ENCODE measurements around the gene AP1G2. TPM values are rescaled to one million over a fixed set of nuclear protein-coding genes. Genes with fewer than 3 reads are reported as not detected.

AP1G2 gene
- total and polyA plus RNA-seq, 2 of the 13 experiments (the other 11 are each of a cell fraction or from before 2014, with no cell fraction given), result 96.9 to 611 TPM

GRCh38 chr14:23551266-23552028 lies 16.1 kb downstream of the AP1G2 start, which contains the start of gene ZFHX2 (continued):
- no peak for TF ChIP-seq SYNCRIP (IDR thresholded peaks at IDR 0.05; ENCODE audit: insufficient read depth, low read depth, low read length)
- TF ChIP-seq ZNF720 (CRISPR knock-in tag; IDR thresholded peaks at IDR 0.05), result 0 out of 2 replicates have a peak, but pooled peaks have one; percentile 42
- no peak for TF ChIP-seq ESRRA (CRISPR knock-in tag; IDR thresholded peaks at IDR 0.05; ENCODE audit: low read depth)
- peak; percentile 70 for TF ChIP-seq ZNF639 (CRISPR knock-in tag; conservative IDR thresholded peaks at IDR 0.05)
- TF ChIP-seq, protein P1, sequence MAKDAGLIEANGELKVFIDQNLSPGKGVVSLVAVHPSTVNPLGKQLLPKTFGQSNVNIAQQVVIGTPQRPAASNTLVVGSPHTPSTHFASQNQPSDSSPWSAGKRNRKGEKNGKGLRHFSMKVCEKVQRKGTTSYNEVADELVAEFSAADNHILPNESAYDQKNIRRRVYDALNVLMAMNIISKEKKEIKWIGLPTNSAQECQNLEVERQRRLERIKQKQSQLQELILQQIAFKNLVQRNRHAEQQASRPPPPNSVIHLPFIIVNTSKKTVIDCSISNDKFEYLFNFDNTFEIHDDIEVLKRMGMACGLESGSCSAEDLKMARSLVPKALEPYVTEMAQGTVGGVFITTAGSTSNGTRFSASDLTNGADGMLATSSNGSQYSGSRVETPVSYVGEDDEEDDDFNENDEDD (CRISPR knock-in tag; IDR thresholded peaks at IDR 0.05; ENCODE audit: borderline replicate concordance), result peak; percentile 68; the same call in 1 of the 2 replicates
- peak; percentile 65; the same call in 1 of the 2 replicates for TF ChIP-seq CREBL2 (CRISPR knock-in tag; IDR thresholded peaks at IDR 0.05; ENCODE audit: borderline replicate concordance)
- TF ChIP-seq ZNF670 (CRISPR knock-in tag; IDR thresholded peaks at IDR 0.05; ENCODE audit: borderline replicate concordance), result peak; percentile 85
- peak; percentile 66; the same call in 1 of the 2 replicates for TF ChIP-seq ZNF598 (CRISPR knock-in tag; IDR thresholded peaks at IDR 0.05; ENCODE audit: borderline replicate concordance)
- TF ChIP-seq, protein P2, sequence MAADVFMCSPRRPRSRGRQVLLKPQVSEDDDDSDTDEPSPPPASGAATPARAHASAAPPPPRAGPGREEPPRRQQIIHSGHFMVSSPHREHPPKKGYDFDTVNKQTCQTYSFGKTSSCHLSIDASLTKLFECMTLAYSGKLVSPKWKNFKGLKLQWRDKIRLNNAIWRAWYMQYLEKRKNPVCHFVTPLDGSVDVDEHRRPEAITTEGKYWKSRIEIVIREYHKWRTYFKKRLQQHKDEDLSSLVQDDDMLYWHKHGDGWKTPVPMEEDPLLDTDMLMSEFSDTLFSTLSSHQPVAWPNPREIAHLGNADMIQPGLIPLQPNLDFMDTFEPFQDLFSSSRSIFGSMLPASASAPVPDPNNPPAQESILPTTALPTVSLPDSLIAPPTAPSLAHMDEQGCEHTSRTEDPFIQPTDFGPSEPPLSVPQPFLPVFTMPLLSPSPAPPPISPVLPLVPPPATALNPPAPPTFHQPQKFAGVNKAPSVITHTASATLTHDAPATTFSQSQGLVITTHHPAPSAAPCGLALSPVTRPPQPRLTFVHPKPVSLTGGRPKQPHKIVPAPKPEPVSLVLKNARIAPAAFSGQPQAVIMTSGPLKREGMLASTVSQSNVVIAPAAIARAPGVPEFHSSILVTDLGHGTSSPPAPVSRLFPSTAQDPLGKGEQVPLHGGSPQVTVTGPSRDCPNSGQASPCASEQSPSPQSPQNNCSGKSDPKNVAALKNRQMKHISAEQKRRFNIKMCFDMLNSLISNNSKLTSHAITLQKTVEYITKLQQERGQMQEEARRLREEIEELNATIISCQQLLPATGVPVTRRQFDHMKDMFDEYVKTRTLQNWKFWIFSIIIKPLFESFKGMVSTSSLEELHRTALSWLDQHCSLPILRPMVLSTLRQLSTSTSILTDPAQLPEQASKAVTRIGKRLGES (CRISPR knock-in tag; IDR thresholded peaks at IDR 0.05; ENCODE audit: borderline replicate concordance), result no peak; the same call in 1 of the 2 replicates
- TF ChIP-seq TARDBP (CRISPR knock-in tag; IDR thresholded peaks at IDR 0.05), result peak; percentile 84
- TF ChIP-seq HCFC1 (IDR thresholded peaks at IDR 0.05; ENCODE audit: low read depth, low read length), result peak; percentile 92
- peak; percentile 76; the same call in 1 of the 2 replicates for TF ChIP-seq AHDC1 (CRISPR knock-in tag; IDR thresholded peaks at IDR 0.05; ENCODE audit: borderline replicate concordance)
- TF ChIP-seq KDM1A (CRISPR knock-in tag; IDR thresholded peaks at IDR 0.05), result peak; percentile 46; the same call in 1 of the 2 replicates
- TF ChIP-seq ZC3H13 (CRISPR knock-in tag; IDR thresholded peaks at IDR 0.05), result no peak
- TF ChIP-seq ZZZ3 (CRISPR knock-in tag; IDR thresholded peaks at IDR 0.05; ENCODE audit: borderline replicate concordance), result no peak
- TF ChIP-seq FOXA3 (CRISPR knock-in tag; IDR thresholded peaks at IDR 0.05), result peak; percentile 55; the same call in 1 of the 2 replicates
- TF ChIP-seq CC2D1A (CRISPR knock-in tag; IDR thresholded peaks at IDR 0.05), result peak; percentile 88; the same call in 1 of the 2 replicates
